ENCODE results near the gene CDS2. TPM values are rescaled to one million over a fixed set of nuclear protein-coding genes. Genes with fewer than 3 reads are reported as not detected.

CDS2 gene
- total and polyA plus RNA-seq, 2 of the 13 experiments (the other 11 are each of a cell fraction or from before 2014, with no cell fraction given), result 81.3 to 153 TPM

DNA sequence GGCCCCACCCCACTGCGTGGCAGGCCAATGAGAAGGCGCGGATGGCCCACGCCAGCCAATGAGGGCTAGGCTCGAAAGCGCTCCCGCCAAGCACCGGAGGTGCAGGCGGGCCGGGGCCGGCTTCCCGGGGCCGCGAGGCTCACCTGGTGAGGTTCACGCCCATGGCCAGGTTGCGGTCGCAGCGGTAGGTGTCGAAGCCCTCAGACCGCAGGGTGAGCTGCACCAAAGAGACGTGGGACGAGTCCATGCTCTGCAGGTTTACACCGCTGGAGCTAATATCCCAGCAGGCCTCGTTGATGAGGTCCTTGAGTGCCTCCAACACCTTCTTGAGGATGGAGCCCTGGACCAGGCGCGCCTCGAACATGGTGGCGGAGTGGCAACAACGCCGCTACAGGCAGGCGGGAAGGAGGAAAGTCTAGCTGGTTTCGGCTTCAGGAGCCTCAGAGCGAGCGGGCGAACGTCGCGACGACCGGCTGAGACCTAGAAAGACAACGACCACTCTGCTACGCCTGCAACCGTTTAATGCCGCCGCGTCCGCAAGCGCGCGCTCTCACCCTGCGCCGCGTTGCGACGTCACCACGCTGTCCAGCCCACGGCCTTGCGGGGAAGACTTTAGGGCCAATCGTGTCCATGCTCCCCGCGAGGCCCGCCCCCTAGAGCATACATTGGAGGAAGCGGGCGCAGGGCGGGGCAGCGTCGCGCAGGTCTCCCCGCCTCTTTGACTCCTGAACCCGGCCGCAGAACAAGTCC, 7.2 kb upstream of the CDS2 start, which contains the start of gene PCNA (continued):
- TF ChIP-seq, protein P1, sequence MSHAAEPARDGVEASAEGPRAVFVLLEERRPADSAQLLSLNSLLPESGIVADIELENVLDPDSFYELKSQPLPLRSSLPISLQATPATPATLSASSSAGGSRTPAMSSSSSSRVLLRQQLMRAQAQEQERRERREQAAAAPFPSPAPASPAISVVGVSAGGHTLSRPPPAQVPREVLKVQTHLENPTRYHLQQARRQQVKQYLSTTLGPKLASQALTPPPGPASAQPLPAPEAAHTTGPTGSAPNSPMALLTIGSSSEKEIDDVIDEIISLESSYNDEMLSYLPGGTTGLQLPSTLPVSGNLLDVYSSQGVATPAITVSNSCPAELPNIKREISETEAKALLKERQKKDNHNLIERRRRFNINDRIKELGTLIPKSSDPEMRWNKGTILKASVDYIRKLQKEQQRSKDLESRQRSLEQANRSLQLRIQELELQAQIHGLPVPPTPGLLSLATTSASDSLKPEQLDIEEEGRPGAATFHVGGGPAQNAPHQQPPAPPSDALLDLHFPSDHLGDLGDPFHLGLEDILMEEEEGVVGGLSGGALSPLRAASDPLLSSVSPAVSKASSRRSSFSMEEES (CRISPR knock-in tag; IDR thresholded peaks at IDR 0.05), result peak; percentile 94
- peak; percentile 87; the same call in 1 of the 2 replicates for TF ChIP-seq ZBTB39 (CRISPR knock-in tag; IDR thresholded peaks at IDR 0.05)
- peak; percentile 88 for TF ChIP-seq GABPB1 (CRISPR knock-in tag; IDR thresholded peaks at IDR 0.05)
- TF ChIP-seq HNRNPK (IDR thresholded peaks at IDR 0.05; ENCODE audit: low read depth, low read length, poor library complexity, severe bottlenecking), result peak; percentile 56
- peak; percentile 96 for TF ChIP-seq ARHGAP35 (CRISPR knock-in tag; IDR thresholded peaks at IDR 0.05; ENCODE audit: borderline replicate concordance)
- peak; percentile 99; the same call in 1 of the 2 replicates for TF ChIP-seq THYN1 (CRISPR knock-in tag; IDR thresholded peaks at IDR 0.05; ENCODE audit: borderline replicate concordance, low read depth)
- TF ChIP-seq LCORL (IDR thresholded peaks at IDR 0.05), result no peak
- TF ChIP-seq LCORL (CRISPR knock-in tag; IDR thresholded peaks at IDR 0.05), result peak; percentile 87
- TF ChIP-seq ZNF672 (CRISPR knock-in tag; IDR thresholded peaks at IDR 0.05), result no peak; the same call in 1 of the 2 replicates
- peak; percentile 93 for TF ChIP-seq POGZ (CRISPR knock-in tag; IDR thresholded peaks at IDR 0.05)
- TF ChIP-seq KDM1A (CRISPR knock-in tag; IDR thresholded peaks at IDR 0.05), result peak; percentile 47
- peak; percentile 100 for TF ChIP-seq POLR2A (IDR thresholded peaks at IDR 0.05; ENCODE audit: insufficient read depth in 1 of 2, low read depth in 2 of 2, low read length in 2 of 2)
- peak; percentile 88 for TF ChIP-seq ZNF746 (CRISPR knock-in tag; IDR thresholded peaks at IDR 0.05)
- peak; percentile 95 for TF ChIP-seq ZNF674 (CRISPR knock-in tag; IDR thresholded peaks at IDR 0.05; ENCODE audit: low read depth)
- peak; percentile 79 for TF ChIP-seq ZNF768 (CRISPR knock-in tag; IDR thresholded peaks at IDR 0.05)
- TF ChIP-seq KDM4B (CRISPR knock-in tag; IDR thresholded peaks at IDR 0.05), result peak; percentile 77
- peak; percentile 76 for TF ChIP-seq FOXJ3 (CRISPR knock-in tag; IDR thresholded peaks at IDR 0.05; ENCODE audit: borderline replicate concordance)
- TF ChIP-seq MYPOP (CRISPR knock-in tag; IDR thresholded peaks at IDR 0.05), result peak; percentile 97
- TF ChIP-seq RBM39 (IDR thresholded peaks at IDR 0.05; ENCODE audit: low read depth, low read length, poor library complexity, severe bottlenecking), result peak; percentile 86
- TF ChIP-seq HMG20B (CRISPR knock-in tag; conservative IDR thresholded peaks at IDR 0.05), result no peak
- peak; percentile 73; the same call in 2 of the 3 replicates for TF ChIP-seq MXI1 (IDR thresholded peaks at IDR 0.05; ENCODE audit: borderline replicate concordance, low read depth, low read length)
- peak; percentile 77 for TF ChIP-seq PHF21A (CRISPR knock-in tag; IDR thresholded peaks at IDR 0.05)
- TF ChIP-seq JUN (CRISPR knock-in tag; IDR thresholded peaks at IDR 0.05), result peak; percentile 88; the same call in 1 of the 2 replicates
- TF ChIP-seq CREB3 (CRISPR knock-in tag; IDR thresholded peaks at IDR 0.05), result peak; percentile 95
- peak; percentile 90 for TF ChIP-seq GATAD1 (CRISPR knock-in tag; IDR thresholded peaks at IDR 0.05)
- peak; percentile 92; the same call in 1 of the 2 replicates for TF ChIP-seq KAT8 (CRISPR knock-in tag; IDR thresholded peaks at IDR 0.05)

All from HepG2 (cell line).